Measurements from ENCODE around the gene E2F8.

Gene E2F8

DNA sequence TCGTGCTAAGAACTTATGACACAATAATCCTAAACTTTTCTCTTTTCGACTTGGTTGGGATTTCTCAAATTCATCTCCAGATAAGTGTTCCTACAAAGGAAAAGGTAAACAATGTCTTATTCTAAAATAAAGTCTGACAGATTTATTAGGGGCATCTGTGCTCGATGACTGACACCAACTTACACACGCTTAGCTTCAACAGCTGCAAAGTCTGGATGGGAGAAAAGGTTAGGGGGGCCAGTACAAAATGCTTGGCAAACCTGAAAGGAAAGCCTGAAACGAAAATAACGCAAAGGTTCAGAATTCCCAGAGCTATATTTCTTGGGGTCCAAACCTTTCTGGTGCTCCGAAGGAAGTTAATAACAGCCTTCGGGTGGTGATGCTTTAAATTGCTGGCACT lies 3.4 kb downstream of the E2F8 start:
- TF ChIP-seq, protein P1, sequence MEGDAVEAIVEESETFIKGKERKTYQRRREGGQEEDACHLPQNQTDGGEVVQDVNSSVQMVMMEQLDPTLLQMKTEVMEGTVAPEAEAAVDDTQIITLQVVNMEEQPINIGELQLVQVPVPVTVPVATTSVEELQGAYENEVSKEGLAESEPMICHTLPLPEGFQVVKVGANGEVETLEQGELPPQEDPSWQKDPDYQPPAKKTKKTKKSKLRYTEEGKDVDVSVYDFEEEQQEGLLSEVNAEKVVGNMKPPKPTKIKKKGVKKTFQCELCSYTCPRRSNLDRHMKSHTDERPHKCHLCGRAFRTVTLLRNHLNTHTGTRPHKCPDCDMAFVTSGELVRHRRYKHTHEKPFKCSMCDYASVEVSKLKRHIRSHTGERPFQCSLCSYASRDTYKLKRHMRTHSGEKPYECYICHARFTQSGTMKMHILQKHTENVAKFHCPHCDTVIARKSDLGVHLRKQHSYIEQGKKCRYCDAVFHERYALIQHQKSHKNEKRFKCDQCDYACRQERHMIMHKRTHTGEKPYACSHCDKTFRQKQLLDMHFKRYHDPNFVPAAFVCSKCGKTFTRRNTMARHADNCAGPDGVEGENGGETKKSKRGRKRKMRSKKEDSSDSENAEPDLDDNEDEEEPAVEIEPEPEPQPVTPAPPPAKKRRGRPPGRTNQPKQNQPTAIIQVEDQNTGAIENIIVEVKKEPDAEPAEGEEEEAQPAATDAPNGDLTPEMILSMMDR (IDR thresholded peaks at IDR 0.05; ENCODE audit: control insufficient read depth, insufficient read depth, low read depth, low read length, missing control alignments), result no peak
- no peak overlapping the region for H3K4me3 ChIP-seq (ENCODE audit: control insufficient read depth, low read depth, low read length)
- DNase-seq (ENCODE audit: low read depth), result no peak

DNA sequence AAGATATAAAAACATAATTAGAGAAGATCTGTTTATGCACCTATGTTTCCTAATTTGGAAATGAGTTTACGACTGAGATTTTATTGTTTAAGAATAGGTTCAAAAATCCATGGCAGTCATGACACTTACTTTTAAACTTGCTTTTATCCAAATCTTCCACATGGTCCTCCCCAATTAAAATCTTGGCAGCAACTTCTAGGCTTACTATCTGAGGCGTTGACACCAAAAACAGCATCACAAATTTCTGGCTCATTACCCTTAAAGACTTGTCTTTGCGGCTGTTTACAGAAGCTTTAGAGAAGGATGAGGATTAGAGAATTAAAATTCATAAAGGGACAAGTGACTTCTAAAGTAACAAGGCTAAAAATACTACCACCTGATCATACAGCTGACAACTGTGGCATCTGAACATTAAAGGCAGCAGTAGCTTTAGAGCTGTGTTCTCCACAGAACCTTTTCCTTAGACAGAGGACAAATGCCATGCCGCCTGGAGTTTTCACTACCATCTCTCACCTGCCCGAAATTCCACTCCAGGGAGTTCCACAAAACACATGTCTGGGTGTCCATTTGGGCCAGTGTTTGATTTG lies 6.4 kb downstream of the E2F8 start:
- TF ChIP-seq, protein P1 (IDR thresholded peaks at IDR 0.05; ENCODE audit: control insufficient read depth, insufficient read depth, low read depth, low read length, missing control alignments), result no peak
- DNase-seq (ENCODE audit: low read depth), result no peak
- H3K4me3 ChIP-seq (ENCODE audit: control insufficient read depth, low read depth, low read length), result no peak overlapping the region

DNA sequence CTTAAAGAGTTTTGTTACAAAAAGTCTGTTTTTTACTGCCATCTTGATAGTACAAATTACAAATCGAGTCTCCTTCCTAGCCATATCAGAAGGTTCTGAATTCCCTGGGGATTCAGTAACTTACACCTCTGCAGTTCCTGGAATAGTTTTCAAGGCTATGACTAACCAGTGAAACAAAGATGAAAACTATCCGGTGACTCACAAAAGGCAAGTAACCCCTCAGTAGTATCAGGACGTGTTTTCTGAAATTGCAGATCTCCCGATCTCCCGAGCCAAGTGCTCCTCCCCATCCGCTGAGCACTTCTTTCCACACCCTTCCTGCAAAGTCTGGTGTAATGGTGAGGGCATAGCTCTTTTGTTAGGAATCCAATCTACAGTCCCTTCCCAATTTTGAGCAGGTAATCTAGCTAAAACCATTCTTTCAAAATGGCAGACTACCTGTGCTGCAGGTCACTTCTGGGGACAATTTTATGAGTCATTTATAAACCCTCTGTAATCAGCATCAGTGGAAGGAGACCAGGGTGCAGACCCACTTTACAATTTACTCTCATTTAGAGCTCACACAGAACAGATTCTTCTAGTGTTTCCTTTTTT lies 7.7 kb downstream of the E2F8 start:
- H3K4me3 ChIP-seq (ENCODE audit: control insufficient read depth, low read depth, low read length), result no peak overlapping the region
- TF ChIP-seq, protein P1 (IDR thresholded peaks at IDR 0.05; ENCODE audit: control insufficient read depth, insufficient read depth, low read depth, low read length, missing control alignments), result no peak
- peak; percentile 55 for DNase-seq (ENCODE audit: low read depth)

DNA sequence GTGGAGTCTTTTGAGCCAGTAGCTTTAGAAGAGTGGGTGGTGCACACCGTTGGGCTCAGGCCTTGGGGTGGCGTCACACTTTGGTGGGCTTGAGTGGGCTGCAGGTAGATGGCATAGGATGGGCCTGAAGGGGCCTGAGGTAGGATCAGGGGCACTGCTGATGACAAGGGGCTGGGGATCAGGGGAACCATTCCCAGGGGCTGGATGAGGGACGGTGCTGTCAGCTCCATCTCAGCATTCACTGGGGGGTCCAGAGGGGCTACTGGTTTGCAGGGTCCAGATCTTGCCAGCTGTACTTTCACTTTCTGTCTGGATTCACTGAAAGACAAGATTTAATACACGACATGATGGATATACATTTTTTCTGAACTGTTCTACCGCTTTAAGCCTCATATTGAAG lies 11.1 kb downstream of the E2F8 start:
- TF ChIP-seq, protein P1 (IDR thresholded peaks at IDR 0.05; ENCODE audit: control insufficient read depth, insufficient read depth, low read depth, low read length, missing control alignments), result no peak
- DNase-seq (ENCODE audit: low read depth), result no peak
- H3K4me3 ChIP-seq (ENCODE audit: control insufficient read depth, low read depth, low read length), result no peak overlapping the region

DNA sequence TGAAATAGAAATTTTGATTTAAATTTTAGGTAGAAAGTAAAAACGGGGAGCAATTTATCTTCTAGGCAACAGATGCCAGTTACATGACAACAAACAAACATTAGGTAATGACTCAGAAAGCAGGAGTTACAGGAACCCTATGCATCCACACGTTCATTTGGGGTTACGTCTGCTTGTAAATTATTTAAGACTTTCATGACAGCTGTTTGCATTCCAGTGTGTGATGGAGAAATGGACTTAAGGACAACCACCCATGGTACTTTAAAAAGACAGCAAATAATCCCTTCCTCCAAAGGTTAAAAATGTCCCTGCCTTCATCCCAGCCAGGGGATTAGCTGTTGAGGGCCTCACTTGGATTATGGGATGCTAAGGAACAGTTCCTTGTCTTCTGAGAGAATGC lies 11.8 kb downstream of the E2F8 start:
- no peak for DNase-seq (ENCODE audit: low read depth)
- TF ChIP-seq, protein P1 (IDR thresholded peaks at IDR 0.05; ENCODE audit: control insufficient read depth, insufficient read depth, low read depth, low read length, missing control alignments), result no peak
- H3K4me3 ChIP-seq (ENCODE audit: control insufficient read depth, low read depth, low read length), result no peak overlapping the region

DNA sequence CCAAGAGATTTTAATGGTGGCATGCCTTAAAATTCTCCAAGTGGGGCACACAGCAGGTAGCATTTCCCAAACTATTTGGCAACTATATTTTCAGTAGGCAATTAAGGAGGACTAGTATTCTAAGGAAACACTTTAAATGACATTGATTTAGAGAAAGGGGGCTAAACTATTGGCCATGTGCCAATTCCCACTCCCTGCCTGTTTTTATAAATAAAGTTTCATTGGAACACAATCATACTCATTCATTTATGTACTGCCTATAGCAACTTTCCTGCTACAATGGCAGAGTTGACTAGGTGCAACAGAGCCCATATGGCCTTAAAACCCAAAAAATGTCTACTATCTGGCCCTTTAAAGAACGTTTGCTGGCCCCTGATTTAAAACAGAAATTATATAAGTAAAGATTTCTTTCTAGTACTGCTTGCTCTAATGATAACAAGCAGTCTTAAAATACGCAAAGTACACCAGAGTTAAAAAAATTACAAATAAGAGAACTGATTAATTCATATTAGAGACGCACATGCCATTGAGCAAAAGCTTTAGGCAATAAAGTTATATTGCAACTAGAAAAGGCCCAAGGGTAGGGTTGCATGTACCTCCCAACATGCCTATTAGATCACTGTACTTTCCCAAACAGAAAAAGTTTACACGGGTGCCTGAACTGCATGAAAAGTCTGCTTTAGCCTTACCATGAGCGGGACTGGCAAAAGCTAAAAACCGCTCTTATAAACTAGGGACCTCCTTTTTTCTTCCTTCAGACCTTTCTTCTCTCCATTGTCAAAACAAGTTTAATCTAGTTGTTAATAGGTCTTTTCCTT lies 14.2 kb downstream of the E2F8 start:
- no peak for DNase-seq (ENCODE audit: low read depth)
- H3K4me3 ChIP-seq (ENCODE audit: control insufficient read depth, low read depth, low read length), result no peak overlapping the region
- TF ChIP-seq, protein P1 (IDR thresholded peaks at IDR 0.05; ENCODE audit: control insufficient read depth, insufficient read depth, low read depth, low read length, missing control alignments), result no peak
